DMS 273 (cell line): ENCODE results near the gene CALB2.
"Not testable (repeated sequence)": the region's sequence is repeated elsewhere in the genome, so short reads cannot be mapped to it uniquely, and the experiment has no call there.

Source experiments
- DNase-seq: peaks from one replicate; lab custom pipeline; 2025; ENCODE audit not compliant: unreplicated experiment; lab: John Stamatoyannopoulos, UW

CALB2 gene, protein sequence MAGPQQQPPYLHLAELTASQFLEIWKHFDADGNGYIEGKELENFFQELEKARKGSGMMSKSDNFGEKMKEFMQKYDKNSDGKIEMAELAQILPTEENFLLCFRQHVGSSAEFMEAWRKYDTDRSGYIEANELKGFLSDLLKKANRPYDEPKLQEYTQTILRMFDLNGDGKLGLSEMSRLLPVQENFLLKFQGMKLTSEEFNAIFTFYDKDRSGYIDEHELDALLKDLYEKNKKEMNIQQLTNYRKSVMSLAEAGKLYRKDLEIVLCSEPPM

DNA sequence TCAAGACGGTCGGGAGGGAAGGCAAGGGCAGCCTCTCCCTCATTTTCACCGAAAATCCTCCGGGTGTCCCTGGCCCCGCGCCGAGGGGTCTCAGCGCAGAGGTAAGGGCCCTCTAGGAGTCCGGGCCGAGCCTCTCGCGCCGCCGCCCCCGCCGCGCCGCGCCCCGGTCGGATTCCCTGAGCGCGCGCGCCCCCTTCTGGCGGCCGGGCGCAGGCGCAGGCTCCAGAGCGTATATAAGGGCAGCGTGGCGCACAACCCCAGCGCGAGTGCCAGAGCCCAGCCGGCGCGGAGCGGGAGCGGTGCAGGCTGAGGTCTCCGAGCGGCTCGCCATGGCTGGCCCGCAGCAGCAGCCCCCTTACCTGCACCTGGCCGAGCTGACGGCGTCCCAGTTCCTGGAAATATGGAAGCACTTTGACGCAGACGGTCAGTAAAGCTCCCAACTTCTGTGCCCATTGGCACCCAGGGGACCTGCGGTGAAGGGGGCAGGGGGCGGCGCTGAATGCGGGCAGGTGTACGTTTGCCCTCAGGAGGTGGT, at the start of gene CALB2:
Gene CALB2 (plus strand): TSS at position 260 of the 535 bp plus-strand sequence. CDS start 70 bp downstream, at position 330.
- peak; percentile 91 for DNase-seq

DNA sequence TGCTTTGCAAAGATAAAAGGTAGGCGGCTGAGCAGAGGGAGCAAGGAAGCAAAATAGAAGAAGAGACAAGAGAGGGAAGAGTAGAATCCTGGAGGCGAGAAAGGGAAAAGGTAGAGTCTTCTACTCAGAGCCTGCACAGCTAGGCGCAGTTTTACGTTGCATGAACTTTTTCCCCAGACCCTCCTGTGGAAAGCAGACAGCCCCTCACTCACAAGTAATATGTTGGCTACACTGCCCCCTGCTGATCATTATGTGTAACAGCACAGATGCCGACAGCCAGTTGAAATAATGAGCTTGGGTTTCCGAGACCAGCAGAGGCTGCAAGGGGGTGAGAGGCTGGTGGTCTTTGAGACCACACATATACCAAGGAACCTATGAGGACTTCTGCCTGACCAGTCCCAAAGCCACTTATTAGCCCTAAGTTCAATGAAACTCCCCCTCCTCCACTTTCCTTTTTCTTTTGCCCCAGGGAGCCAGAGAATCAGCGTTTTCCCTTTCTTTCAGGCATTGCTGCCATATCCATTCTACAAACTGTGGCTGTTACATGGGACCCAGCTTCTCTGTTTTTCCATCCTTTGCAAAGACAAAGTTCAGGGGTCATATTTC, 46.9 kb upstream of the CALB2 start:
- DNase-seq: peak; percentile 66

DNA sequence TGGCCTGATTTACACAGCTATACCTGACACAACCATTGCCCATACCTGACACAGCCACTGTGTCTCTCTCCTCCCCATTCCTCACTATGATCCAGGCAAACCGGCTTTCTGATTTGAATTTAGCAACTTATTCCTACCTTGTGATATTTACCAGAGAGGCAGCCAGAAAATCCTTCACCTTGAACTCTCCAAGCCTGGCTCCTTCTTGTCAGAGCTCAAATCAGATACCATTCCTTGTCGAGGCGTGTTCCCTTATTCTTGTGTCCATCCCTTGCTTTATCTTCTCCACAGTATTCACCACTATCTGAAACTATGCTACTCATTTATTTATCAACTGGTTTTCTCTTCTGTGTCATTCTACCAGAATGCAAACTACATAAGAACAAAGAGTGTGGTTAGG, 44.9 kb upstream of the CALB2 start:
- DNase-seq: not testable (repeated sequence)

DNA sequence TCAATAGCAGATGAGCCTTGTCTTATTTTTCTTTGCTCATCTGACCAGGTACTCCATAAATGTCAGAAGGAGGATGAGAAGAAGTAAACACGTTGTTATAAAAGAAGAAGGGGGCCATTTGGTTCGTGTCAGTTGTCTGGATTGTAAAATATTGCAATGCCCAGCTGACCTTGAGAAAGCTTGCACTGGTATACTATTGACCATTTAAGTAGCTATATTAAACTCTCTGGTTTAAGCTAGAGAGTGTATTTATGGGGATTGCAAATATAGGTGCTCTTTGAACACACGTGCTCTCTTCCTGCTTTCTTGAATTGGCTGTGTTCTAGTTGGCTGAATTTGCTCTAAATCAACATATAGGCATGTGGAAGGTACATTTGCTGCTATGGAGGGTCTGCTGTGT, 43.3 kb upstream of the CALB2 start:
- no peak for DNase-seq

DNA sequence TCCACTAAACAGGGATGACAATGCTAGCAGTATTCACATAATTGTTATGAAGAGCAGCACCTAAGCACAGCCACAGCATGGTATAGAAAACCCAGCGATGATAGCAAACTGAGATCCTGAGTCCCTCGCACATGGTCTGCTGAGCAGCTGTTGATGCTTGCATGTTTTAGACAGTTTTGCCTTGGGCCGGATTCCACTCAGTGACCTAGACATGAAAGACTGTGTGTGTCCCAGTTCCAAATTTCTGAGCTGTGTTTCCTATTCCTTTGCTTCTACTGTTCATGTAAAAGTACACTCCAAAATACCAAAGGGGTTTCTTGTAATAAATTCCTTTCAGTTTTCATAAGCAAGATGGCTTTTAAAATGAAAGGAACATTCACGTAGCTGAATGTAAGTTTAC, 38.5 kb upstream of the CALB2 start:
- DNase-seq: no peak

DNA sequence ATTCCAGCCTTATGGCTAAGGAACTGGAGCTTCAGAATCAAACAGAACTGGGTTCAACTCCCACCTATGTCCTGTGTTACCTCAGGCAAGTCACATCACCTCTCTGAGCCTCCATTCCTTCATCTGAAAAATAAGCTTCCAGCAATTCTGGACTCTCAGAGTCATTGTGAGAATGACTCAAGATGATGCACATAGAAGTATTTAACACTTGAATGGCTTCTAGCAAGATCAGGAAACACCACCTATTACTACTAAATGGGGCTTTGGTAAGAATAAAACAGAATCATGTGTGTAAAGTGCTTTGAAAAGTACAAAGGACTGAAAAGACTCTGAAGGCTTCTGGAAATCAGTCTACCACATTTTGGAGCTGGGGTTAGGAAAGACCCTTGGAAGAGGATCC, 30.8 kb upstream of the CALB2 start:
- DNase-seq: no peak

DNA sequence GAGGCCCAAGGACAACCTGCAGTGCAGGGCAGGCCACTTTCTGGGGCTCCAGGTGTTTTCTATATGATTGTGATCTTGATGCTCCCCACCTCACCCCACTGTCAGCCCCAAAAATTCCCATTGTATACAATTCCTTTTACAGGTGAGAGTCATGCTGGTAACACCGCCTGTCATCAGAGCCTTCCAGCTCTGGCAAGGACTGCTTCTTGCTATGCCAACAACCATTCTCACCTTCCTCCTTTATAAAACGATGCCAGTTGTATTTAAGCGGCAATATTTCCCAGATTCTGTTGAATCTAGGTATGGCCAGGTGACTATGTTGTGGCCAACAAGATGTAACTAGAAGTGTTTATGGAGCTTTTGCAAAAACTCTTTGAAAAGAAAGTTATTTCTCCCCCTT, 30.4 kb upstream of the CALB2 start:
- no peak for DNase-seq

DNA sequence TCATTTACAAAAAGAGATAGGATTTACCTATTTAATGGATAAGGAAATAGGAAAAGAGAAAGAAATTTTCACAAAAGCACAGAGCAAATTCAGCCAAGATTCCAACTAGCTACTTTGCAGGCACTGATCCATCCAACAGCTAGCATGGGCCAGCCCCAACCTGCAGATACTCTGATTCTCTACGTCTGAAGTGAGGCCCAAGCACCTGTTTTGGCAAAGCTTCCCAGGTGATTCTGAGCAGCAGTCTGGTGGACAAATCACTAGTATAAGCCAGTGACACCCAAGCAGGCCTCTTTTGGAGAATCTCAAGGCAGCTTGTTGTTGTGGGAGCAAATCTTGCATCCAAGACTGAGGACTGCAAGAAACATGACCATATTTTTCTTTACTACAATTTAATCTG, 20.9 kb upstream of the CALB2 start:
- DNase-seq: no peak

DNA sequence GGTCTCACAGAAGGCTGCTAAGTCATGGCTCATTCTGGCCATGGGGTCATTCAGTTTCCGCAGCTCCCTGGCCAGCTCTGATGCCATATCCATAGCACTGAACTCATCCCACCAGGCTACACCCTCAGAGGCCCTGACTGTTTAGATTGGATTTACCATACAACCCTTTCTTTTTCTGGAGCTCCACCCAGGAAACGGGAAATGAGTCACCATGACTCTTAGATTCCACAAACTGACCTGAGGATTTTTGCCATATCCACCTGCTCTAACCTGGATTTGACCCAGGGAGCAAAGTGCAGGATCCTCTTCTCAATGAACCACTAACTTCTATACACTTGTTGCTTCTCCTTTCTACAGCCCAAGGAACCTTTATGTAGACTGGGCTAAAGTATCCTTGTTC, 20.3 kb upstream of the CALB2 start:
- DNase-seq: no peak

DNA sequence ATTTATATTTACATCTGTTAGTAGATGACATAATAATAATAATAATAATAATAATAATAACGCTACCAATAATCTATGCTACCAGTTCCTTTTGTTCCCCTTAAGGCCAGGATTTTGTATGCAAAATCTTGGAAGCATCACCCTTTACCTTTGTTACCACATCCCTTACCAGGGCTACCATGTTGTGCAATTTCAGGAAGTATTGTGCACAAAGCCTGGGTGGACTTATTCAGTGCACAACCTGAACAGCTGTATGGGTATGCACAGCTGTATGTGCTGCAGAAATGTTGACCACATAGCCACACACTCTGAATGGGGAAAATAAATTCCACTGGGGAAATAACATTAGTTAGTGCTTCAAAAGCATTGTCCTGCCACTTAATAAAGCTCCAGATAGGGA, 19.9 kb upstream of the CALB2 start:
- no peak for DNase-seq

DNA sequence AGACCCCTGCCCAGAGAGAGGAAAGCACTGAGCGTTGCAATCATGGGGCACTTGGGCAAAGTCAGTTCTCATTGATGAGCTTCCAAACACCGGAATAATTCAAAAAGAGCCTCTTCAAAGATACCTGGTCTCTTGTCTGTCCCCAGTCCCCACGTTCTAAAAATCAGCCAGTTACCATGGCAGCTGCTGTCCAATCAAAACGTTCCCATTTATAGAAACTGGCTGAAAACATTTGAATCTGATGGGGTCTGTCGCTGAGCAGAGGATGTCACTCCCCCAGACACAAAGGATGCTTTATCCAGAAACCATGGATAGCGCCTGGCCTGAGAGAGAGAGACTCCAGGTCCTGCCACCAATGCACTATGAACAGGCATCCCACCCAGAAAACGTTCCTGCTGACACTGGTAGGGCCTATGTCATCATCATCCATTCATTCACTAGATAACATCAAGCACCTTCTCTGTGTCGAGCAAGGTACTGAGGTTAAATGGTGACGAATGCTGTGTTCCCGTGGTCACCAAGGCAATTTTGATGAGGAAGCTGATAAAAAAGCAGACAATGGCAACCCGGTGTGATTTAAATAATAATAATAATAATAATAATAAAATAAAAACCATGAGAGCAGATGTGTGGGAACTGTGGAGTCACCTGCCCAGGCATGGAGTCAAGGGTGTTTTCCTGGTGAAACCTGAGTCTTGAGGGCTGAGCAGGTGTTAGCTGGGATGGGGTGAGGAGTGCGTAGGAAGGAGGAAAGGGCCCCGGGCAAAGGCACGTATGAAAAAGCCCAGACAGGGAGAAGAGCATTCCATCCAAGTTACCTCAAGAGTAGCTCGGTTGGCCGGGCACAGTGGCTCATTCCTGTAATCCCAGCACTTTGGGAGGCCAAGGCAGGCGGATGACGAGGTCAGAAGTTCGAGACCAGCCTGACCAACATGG, 19.0 kb upstream of the CALB2 start:
- no peak for DNase-seq

DNA sequence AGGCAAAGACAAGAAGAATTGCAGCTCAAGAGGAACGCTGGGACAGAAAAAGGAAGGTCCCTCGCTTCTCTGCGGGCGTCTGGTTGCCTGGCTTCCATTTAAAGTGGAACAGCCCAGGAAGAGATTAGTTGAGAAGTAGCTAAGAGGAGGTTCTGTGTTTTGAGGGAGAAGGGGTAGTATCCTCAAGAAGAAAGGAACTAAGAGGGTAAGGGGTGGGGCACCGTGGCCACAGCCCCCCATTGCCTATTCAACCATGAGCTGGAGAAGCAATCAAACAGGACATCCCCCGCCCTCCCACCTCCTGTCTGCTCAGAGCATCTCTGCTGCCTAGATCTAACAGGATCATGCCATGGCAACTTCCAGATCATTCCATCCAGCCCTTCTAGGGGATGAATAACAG, 18.1 kb upstream of the CALB2 start:
- no peak for DNase-seq

DNA sequence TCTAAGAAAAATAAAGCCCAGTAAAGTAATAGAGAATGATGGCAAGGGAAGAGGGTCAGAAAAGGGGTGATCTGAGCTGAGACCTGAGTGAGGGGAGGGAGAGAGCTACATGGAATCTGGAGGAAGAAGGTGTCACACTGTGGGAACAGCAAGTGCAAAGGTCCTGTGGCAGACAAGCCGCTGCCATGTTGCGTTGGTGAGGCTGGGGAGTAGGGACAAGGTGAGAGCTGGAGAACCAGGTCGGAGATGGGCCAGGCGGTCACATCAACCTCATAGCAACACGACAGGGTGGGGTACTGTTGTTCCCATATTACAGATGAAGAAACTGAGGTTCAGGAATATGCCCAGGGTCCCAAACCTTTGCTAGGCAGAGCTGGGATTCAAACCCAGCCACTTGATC, 16.6 kb upstream of the CALB2 start:
- DNase-seq: no peak

DNA sequence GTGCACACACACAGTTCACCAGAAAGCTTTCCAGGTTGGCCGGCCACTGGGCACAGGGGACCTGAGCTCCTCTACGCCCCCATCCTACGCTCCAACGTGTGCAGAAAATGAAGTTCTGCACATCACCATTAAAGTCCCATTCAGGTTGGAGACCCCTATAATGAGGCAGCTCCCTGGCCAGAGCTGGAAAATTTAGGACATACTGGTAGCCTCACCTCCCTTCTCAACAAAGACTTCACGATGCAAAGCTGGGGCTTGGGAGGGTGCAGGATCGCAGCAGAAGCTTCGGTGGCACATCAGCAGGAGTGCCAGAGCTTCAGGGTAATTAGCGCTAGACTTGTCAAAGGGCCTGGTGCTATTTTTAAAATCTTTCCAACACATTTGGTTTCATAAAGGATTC, 15.4 kb upstream of the CALB2 start:
- no peak for DNase-seq

DNA sequence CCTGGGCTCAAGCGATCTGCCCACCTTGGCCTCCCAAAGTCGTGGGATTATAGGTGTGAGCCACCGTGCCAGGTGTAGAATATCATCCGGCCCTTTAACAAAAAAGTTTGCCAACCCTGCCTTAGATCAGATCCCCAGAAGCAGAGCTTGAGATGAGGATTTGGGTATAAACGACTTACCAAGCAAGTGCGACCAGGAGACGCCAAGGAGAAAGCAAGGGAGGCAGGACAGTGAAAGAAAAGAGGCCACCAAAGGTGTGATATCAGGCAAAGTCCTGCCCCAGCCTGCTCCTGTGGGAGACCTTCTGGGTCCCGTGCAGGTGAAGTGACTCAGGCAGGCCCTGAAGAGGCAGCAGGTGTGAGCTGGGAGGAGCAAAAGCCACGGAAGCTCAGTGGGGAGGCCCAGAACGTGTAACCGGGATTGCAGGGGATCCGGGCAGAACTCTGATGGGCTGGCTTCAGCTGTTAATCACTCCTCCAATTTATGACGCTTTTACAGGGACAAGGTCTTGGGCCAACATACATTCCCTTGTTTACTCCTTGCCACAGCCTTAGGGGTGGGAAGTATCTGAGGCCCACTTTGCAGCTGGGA, 14.1 kb upstream of the CALB2 start:
- DNase-seq: no peak

DNA sequence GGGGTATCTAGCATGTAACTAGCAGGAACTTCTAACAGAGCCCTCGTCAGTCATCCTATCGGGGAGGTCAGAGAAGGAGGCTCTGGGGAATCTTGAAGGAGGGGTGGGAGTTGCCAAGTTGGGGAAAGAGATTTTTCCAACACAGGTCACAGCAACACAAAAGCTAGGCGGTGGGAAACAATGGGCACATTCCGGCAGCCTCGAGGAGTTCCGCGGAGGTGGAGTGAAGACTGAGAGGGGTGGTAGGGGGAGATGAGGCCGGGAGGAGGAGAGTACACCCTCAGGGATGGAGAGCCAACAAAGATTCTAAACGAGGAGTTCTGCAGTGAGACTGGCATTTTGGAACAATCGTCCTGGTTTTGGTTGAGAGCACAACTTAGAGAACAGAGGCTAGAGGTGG, 13.5 kb upstream of the CALB2 start:
- DNase-seq: no peak

DNA sequence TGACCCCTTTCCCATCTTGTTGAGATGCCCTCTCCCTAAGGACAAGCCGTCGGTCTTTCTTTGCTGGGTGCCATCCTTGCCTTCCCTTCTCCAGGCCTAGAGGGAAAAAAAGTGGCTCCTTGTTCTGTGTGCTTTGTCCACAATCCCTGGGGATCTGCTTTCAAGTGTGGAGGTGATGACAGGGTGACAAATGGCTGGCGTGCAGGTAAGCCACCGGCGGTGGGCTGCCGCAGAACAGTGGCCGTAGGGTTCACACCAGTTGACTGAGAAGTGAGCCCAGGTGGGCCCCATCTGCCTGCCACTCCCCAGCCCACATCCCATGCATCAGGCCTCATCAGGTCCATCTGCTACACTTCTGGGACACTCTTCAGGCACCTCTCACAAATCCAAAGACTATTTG, 11.4 kb upstream of the CALB2 start:
- DNase-seq: peak; percentile 14

DNA sequence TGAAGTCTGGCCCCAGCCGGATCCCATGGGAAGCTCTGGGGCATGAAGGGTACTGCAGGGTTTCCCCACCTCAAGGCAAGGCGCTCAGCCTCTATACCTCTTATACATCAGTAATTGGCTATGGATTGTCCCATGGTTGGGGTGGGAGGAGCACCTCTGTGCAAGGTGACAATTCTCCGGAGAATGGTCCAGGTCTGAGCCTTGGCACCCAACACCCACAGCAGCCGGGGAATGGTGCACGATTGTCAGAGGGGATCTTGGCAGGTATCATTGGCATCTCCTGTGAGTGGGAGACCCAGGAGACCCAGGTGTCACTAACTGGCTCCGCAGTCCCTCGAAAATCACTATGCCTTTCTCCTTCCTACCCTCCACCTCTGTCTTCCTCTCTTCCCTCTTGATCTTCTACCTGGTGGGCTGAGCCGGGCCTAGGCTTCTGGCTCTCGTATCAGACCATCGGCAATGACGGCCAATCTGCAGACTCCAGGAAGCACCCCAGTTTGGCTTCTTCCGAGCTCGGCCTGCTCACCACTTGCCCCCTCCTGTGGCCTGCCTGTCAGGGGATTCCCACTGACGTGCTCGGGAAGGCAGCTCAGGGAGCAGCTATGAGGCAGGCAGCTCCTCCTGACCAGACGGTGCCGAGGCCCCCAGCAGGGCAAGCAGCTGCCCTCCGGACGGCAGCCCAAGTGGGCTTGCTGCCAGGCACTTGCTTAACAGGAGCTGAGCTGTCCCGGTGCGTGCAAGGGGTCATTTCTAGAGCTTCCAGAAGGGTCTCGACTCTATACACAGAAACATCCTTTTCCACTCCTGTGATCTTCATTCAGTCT, 10.0 kb upstream of the CALB2 start:
- peak; percentile 74 for DNase-seq

DNA sequence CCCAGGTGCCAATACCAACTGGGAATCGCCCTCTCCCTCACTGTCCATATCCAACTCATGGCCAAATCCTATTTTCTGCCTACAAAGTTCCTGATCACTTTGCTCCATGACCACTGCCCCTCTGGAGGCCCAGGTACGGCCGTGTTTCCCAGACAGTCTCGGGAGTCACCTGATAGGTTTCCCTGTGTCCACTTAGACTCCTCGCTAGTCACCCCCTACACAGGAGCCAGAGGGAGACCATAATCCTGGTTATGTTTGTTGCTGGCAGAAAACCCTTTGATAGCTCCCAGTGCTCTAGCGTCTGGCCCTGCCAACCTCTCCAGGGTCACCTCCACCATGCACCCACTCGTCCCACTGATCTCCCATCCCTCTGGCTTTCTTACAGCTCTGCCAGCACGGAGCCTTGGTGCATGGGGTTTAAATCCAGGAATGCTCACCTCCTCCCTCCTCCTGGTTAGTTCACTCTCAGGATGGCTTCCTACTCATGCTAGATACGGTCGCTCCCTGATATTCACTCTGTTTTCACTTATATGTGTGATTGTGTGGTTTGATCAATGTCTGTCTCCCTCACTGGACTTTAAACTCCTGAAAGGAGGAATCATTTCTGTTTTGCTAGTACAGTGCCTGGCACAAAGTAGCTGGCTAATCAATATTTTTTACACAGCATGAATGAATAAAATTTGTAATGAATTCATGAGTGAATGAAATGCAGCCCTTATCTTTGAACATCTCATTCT, 7.5 kb upstream of the CALB2 start:
- no peak for DNase-seq

DNA sequence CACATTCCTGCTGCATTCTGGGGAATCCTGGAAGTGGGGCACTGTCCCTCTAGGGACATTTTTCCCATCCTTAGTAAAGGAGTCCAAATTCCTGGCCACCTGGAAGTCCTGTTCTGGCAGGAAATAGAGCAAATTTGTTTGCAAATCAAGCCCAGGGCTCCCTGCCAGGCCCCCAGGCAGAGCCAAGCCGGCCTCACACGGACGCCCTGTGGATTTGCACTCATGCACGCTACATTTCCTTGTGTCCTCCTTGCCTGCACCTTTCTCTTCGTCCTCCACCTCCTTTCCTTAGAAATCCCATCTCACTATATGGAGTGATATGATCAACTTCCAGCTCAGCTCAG, 7.0 kb upstream of the CALB2 start:
- peak; percentile 7 for DNase-seq
